ENCODE measurements around the gene C10orf143.

The C10orf143 gene

GRCh38 chr10:130018730-130019185 lies 91.9 kb downstream of the C10orf143 start:
- Histone ChIP-seq H3K27me3 (no peaks in the 10 kb centered on the region), H3K4me1 (no peaks in the 10 kb centered on the region), H3K9me3 (no peaks in the 10 kb centered on the region), H3K36me3 (no peaks in the 10 kb centered on the region), H3K4me3 (ENCODE audit: low read depth, low read length) (no peak overlapping the region)
- TF ChIP-seq CTCF (IDR thresholded peaks at IDR 0.05; ENCODE audit: low read depth, low read length), result no peak
- no peak for DNase-seq

- H3K27me3 ChIP-seq, result no peaks in the 10 kb centered on the region
- no peaks in the 10 kb centered on the region for H3K9me3 ChIP-seq
- no peaks in the 10 kb centered on the region for H3K36me3 ChIP-seq
- no peaks in the 10 kb centered on the region for H3K4me1 ChIP-seq
- no peak for DNase-seq
- no peak for TF ChIP-seq CTCF (IDR thresholded peaks at IDR 0.05; ENCODE audit: low read depth, low read length)
- no peak overlapping the region for H3K4me3 ChIP-seq (ENCODE audit: low read depth, low read length)
Observed at GRCh38 chr10:130018265-130018664, 92.4 kb downstream of the C10orf143 start.

- H3K27me3 ChIP-seq, result no peaks in the 10 kb centered on the region
- no peak overlapping the region for H3K4me3 ChIP-seq (ENCODE audit: low read depth, low read length)
- DNase-seq, result no peak
- H3K9me3 ChIP-seq, result no peaks in the 10 kb centered on the region
- no peaks in the 10 kb centered on the region for H3K4me1 ChIP-seq
- TF ChIP-seq CTCF (IDR thresholded peaks at IDR 0.05; ENCODE audit: low read depth, low read length), result no peak
- no peaks in the 10 kb centered on the region for H3K36me3 ChIP-seq
Observed at GRCh38 chr10:130017631-130018022, 93.0 kb downstream of the C10orf143 start.

- Histone ChIP-seq H3K36me3 (no peaks in the 10 kb centered on the region), H3K4me1 (no peaks in the 10 kb centered on the region), H3K27me3 (no peaks in the 10 kb centered on the region), H3K4me3 (ENCODE audit: low read depth, low read length) (no peak overlapping the region), H3K9me3 (no peaks in the 10 kb centered on the region)
- DNase-seq, result no peak
- TF ChIP-seq CTCF (IDR thresholded peaks at IDR 0.05; ENCODE audit: low read depth, low read length), result no peak
Observed at GRCh38 chr10:130016993-130017630, 93.5 kb downstream of the C10orf143 start.

GRCh38 chr10:130016095-130016494 lies 94.5 kb downstream of the C10orf143 start:
- Histone ChIP-seq H3K4me1 (no peaks in the 10 kb centered on the region), H3K36me3 (no peaks in the 10 kb centered on the region), H3K4me3 (ENCODE audit: low read depth, low read length) (no peak overlapping the region), H3K9me3 (no peaks in the 10 kb centered on the region), H3K27me3 (no peaks in the 10 kb centered on the region)
- no peak for TF ChIP-seq CTCF (IDR thresholded peaks at IDR 0.05; ENCODE audit: low read depth, low read length)
- DNase-seq, result no peak

GRCh38 chr10:130015075-130015695 lies 95.4 kb downstream of the C10orf143 start:
- no peak for DNase-seq
- Histone ChIP-seq H3K4me1 (no peaks in the 10 kb centered on the region), H3K27me3 (no peaks in the 10 kb centered on the region), H3K36me3 (no peaks in the 10 kb centered on the region), H3K9me3 (no peaks in the 10 kb centered on the region), H3K4me3 (ENCODE audit: low read depth, low read length) (no peak overlapping the region)
- TF ChIP-seq CTCF (IDR thresholded peaks at IDR 0.05; ENCODE audit: low read depth, low read length), result no peak

Data from BE2C (cell line).